Caki2 (cell line): ENCODE data around the gene PEX11B. TPM values are rescaled to one million over a fixed set of nuclear protein-coding genes. Genes with fewer than 3 reads are reported as not detected.
A peak's percentile ranks its signal among the peaks of the same experiment; 100 is the strongest.
"Not testable (repeated sequence)": the region's sequence is repeated elsewhere in the genome, so short reads cannot be mapped to it uniquely, and the experiment has no call there.

Experiments used
- DNase-seq: peaks from one replicate; pipeline ENCODE4 v3.0.0-alpha.2; 2015; ENCODE audit warnings: low read depth
- in situ Hi-C: cut with HindIII; loops from 2 replicates; pipeline ENCODE4 v1.10.0; 2016; ENCODE audit warnings: low sequenced_read_pairs, low pct_unique_long_range_greater_than_20kb, mixed read lengths
- total RNA-seq: library from RNA; depleted of rRNA; stranded (reverse); fragments of >200 nt; shearing (Covaris generic); gene quantifications from 2 replicates; pipeline ENCODE4 v1.2.3, GENCODE V29; 2014; ENCODE audit warnings: low replicate concordance

The PEX11B gene
- total RNA-seq, 1 experiment from 2014 or later: 23.9 TPM

- in situ Hi-C loops, DNase-seq: not testable (repeated sequence)
Measured at GRCh38 chr1:145920297-145920696, 1.8 kb upstream of the PEX11B start.

- in situ Hi-C loops: no loop called here
- DNase-seq: peak; percentile 76
Measured at GRCh38 chr1:145918992-145919939, 749 bp upstream of the PEX11B start.

- peak; percentile 6 for DNase-seq
- in situ Hi-C loops: no loop called here
Measured at GRCh38 chr1:145917595-145917994, 922 bp downstream of the PEX11B start.

GRCh38 chr1:145916745-145917144 is 1.8 kb downstream of the PEX11B start:
- in situ Hi-C loops: no loop called here
- peak; percentile 39 for DNase-seq

GRCh38 chr1:145912128-145912641 is 6.3 kb downstream of the PEX11B start:
- in situ Hi-C loops: no loop called here

GRCh38 chr1:145908653-145909052 is 9.9 kb downstream of the PEX11B start:
- no peak for DNase-seq
- in situ Hi-C loops: no loop called here

More at GRCh38 chr1:145912128-145912641, 6.3 kb downstream of the PEX11B start:
- no peak for DNase-seq

- in situ Hi-C loops: no loop called here
- no peak for DNase-seq
Measured at GRCh38 chr1:145906954-145907753, 11.4 kb downstream of the PEX11B start.

GRCh38 chr1:145901312-145902021 is 17.1 kb downstream of the PEX11B start:
- DNase-seq: no peak
- in situ Hi-C loops: no loop called here

GRCh38 chr1:145898756-145899155 is 19.8 kb downstream of the PEX11B start:
- no peak for DNase-seq
- in situ Hi-C loops: no loop called here

GRCh38 chr1:145897969-145898368 is 20.5 kb downstream of the PEX11B start:
- in situ Hi-C loops: no loop called here
- no peak for DNase-seq

GRCh38 chr1:145895471-145895870 is 23.0 kb downstream of the PEX11B start:
- DNase-seq: no peak
- in situ Hi-C loops: no loop called here

- no peak for DNase-seq
- in situ Hi-C loops: no loop called here
Measured at GRCh38 chr1:145893306-145894055, 25.0 kb downstream of the PEX11B start.

GRCh38 chr1:145892486-145893087 is 25.9 kb downstream of the PEX11B start:
- no peak for DNase-seq
- in situ Hi-C loops: no loop called here

GRCh38 chr1:145891587-145892485 is 26.7 kb downstream of the PEX11B start:
- in situ Hi-C loops: no loop called here
- DNase-seq: peak; percentile 99

GRCh38 chr1:145891143-145891542 is 27.4 kb downstream of the PEX11B start:
- in situ Hi-C loops: no loop called here
- peak; percentile 14 for DNase-seq

GRCh38 chr1:145889722-145890121 is 28.8 kb downstream of the PEX11B start:
- in situ Hi-C loops: no loop called here
- no peak for DNase-seq
